A673 (cell line): Measurements from ENCODE around the gene BUB1B. TPM values are rescaled to one million over a fixed set of nuclear protein-coding genes. Genes with fewer than 3 reads are reported as not detected.

Experiments used
- Bru-seq: library from RNA; stranded (reverse); fragments of 400-500 nt; gene quantifications from one replicate; lab custom pipeline; 2021; lab: Mats Ljungman, UMichigan
- BruChase-seq, 2 experiments: library from RNA; stranded (reverse); fragments of 400-500 nt; gene quantifications; one replicate each; lab custom pipeline; 2021; lab: Mats Ljungman, UMichigan
- BruUV-seq: library from RNA; stranded (reverse); fragments of 400-500 nt; replicated peaks from 2 replicates; lab custom pipeline; 2021; lab: Mats Ljungman, UMichigan
- CTCF ChIA-PET: fragments of 300-600 bp; sonication (Branson Sonifier 250); formaldehyde crosslinking; loops from one replicate; lab custom pipeline; 2022; ENCODE audit warnings: antibody characterized with exemption; lab: Charles Lee
- POLR2A ChIA-PET: fragments of 300-600 bp; sonication (Branson Sonifier 250); formaldehyde crosslinking; loops from one replicate; lab custom pipeline; 2022; ENCODE audit warnings: antibody characterized with exemption; ENCODE audit not compliant: low non-redundant PET; lab: Charles Lee
- DNase-seq: peaks from one replicate; pipeline ENCODE4 v3.0.0-alpha.2; 2015; ENCODE audit warnings: low spot score
- H3K27ac ChIP-seq: fragments of 200-600 bp; sonication (generic); 2 replicates; pipeline ENCODE4 v1.5.1; 2016; ENCODE audit warnings: mixed run types, low read depth, mild to moderate bottlenecking, mixed read lengths, antibody characterized with exemption, low read length; ENCODE audit not compliant: poor library complexity, severe bottlenecking
- H3K27me3 ChIP-seq: fragments of 200-600 bp; sonication (generic); replicated peaks from 2 replicates; pipeline ENCODE4 v1.6.1; 2017; ENCODE audit warnings: mixed run types, low read depth, mild to moderate bottlenecking, mixed read lengths, antibody characterized with exemption, low read length; ENCODE audit not compliant: insufficient read depth, poor library complexity
- H3K36me3 ChIP-seq: fragments of 200-600 bp; sonication (generic); 2 replicates; pipeline ENCODE4 v1.6.1; 2016; ENCODE audit warnings: mixed run types, mild to moderate bottlenecking, mixed read lengths, antibody characterized with exemption, low read length; ENCODE audit not compliant: insufficient read depth, poor library complexity, severe bottlenecking
- H3K4me1 ChIP-seq: fragments of 200-600 bp; sonication (generic); 2 replicates; pipeline ENCODE4 v1.6.1; 2017; ENCODE audit warnings: mixed run types, mild to moderate bottlenecking, mixed read lengths, antibody characterized with exemption, low read length; ENCODE audit not compliant: insufficient read depth, poor library complexity, severe bottlenecking
- H3K4me3 ChIP-seq: fragments of 200-600 bp; sonication (generic); 2 replicates; pipeline ENCODE4 v1.5.1; 2016; ENCODE audit warnings: low read depth, mixed run types, mild to moderate bottlenecking, mixed read lengths, low read length; ENCODE audit not compliant: poor library complexity, severe bottlenecking
- H3K9me3 ChIP-seq: fragments of 200-600 bp; sonication (generic); 2 replicates; pipeline ENCODE4 v1.6.1; 2016; ENCODE audit warnings: mixed run types, low read depth, mild to moderate bottlenecking, mixed read lengths, antibody characterized with exemption, low read length; ENCODE audit not compliant: poor library complexity, severe bottlenecking
- CTCF ChIP-seq: fragments of 300-800, 200-600 bp; sonication (generic); conservative IDR thresholded peaks from 2 replicates; pipeline ENCODE4 v1.5.1; 2017; ENCODE audit warnings: low read depth, mild to moderate bottlenecking, antibody characterized with exemption, low read length, moderate library complexity, mixed read lengths
- EZH2 ChIP-seq: fragments of 200-600 bp; sonication (generic); IDR thresholded peaks from 2 replicates; pipeline ENCODE4 v1.6.1; 2017; ENCODE audit warnings: borderline replicate concordance, low read depth, mild to moderate bottlenecking, mixed read lengths, antibody characterized with exemption, low read length; ENCODE audit not compliant: poor library complexity, severe bottlenecking
- intact Hi-C: fragments of 100-400 bp; cut with micrococcal nuclease; formaldehyde crosslinking; loops from one replicate; pipeline ENCODE4 v1.10.0; 2022; ENCODE audit not compliant: unreplicated experiment
- long read RNA-seq: library from polyadenylated mRNA; stranded (forward); transcript quantifications from one replicate; pipeline ENCODE4 v2.0.0, GENCODE V29; 2022
- total RNA-seq: library from RNA; stranded (reverse); gene quantifications from 2 replicates; pipeline ENCODE4 v1.2.3, GENCODE V29; 2021

The BUB1B gene
- total RNA-seq (190 and 196 TPM in 2 replicates), Bru-seq, nascent RNA (percentile 97 among the genes with signal in this experiment), BruChase-seq, experiment 1, labeled RNA remaining after a 2-hour chase (percentile 96 among the genes with signal in this experiment), BruChase-seq, experiment 2, labeled RNA remaining after a 6-hour chase (percentile 96 among the genes with signal in this experiment)
- long read RNA-seq, transcript BUB1B-201 (23 exons, 3,725 nt), result major isoform, 262 of 366 reads
- long read RNA-seq, partial matches to known transcripts, result 36 of 366 reads
- long read RNA-seq, other reads (novel, unspliced or antisense), result 68 of 366 reads

- no peaks in the 10 kb centered on the region for H3K27me3 ChIP-seq
- peaks cover 17% of the 10 kb centered on the region for H3K4me1 ChIP-seq
- H3K9me3 ChIP-seq, result no peaks in the 10 kb centered on the region
- peak; percentile 97 for DNase-seq
- BruUV-seq, result TSS peak; percentile 53
- peak within 1 kb of the TSS; percentile 81 for H3K4me3 ChIP-seq
- CTCF ChIA-PET, result interaction anchor here (1.2 to 1.7 kb wide), 2 partner anchors 114 to 116 kb away, joined by 4 to 5 read pairs; no protein-coding TSS in a partner anchor
- intact Hi-C loops, result loop anchor here (5.0 kb wide), 1 partner anchor 54 kb away; the partner anchor contains the start of gene BMF
- peak within 1 kb of the TSS; percentile 79 for H3K27ac ChIP-seq
- H3K36me3 ChIP-seq, result peaks cover 33% of the 10 kb centered on the region
- TF ChIP-seq CTCF (no peak), EZH2 (no peak)
- POLR2A ChIA-PET, result interaction anchor here (0.6 kb wide), 1 partner anchor 114 kb away, joined by 3 read pairs; no protein-coding TSS in a partner anchor
Observed at GRCh38 chr15:40160689-40161688, at the start of gene BUB1B. Gene BUB1B (plus strand): TSS chr15:40161069. CDS start chr15:40161221, 152 bp downstream.

GRCh38 chr15:40111888-40112287 lies 49.0 kb upstream of the BUB1B start:
- intact Hi-C loops, result no loop called here
- no TSS peak for BruUV-seq
- Histone ChIP-seq H3K27ac (no peak overlapping the region), H3K4me1 (peaks cover 10% of the 10 kb centered on the region), H3K4me3 (no peak overlapping the region), H3K9me3 (no peaks in the 10 kb centered on the region), H3K27me3 (no peaks in the 10 kb centered on the region), H3K36me3 (no peaks in the 10 kb centered on the region)
- TF ChIP-seq EZH2, result no peak
- TF ChIP-seq CTCF, result no peak
- ChIA-PET POLR2A (no interaction called here), CTCF (no interaction called here)
- no peak for DNase-seq

GRCh38 chr15:40112789-40113188 lies 48.1 kb upstream of the BUB1B start:
- ChIA-PET CTCF (no interaction called here), POLR2A (interaction anchor here (0.6 kb wide), 1 partner anchor 144 kb away, joined by 12 read pairs; no protein-coding TSS in a partner anchor)
- Histone ChIP-seq H3K4me1 (peaks cover 1% of the 10 kb centered on the region), H3K4me3 (no peak overlapping the region), H3K27me3 (no peaks in the 10 kb centered on the region), H3K27ac (no peak overlapping the region), H3K36me3 (no peaks in the 10 kb centered on the region), H3K9me3 (no peaks in the 10 kb centered on the region)
- TF ChIP-seq CTCF (no peak), EZH2 (no peak)
- no TSS peak for BruUV-seq
- intact Hi-C loops, result no loop called here
- DNase-seq, result no peak
